HG03196 (cell line): ENCODE measurements around the gene TENM4.
"Not testable (repeated sequence)": the region's sequence is repeated elsewhere in the genome, so short reads cannot be mapped to it uniquely, and the experiment has no call there.

Experiments
- ATAC-seq: cut with Tn5 transposase; IDR thresholded peaks from one replicate; pipeline ENCODE4 v1.9.1; 2021; ENCODE audit not compliant: unreplicated experiment

The TENM4 gene

GRCh38 chr11:78830277-78830819 lies 610.5 kb downstream of the TENM4 start:
- no peak for ATAC-seq

- ATAC-seq, result no peak
Observed at GRCh38 chr11:78829146-78829545, 611.7 kb downstream of the TENM4 start.

- ATAC-seq, result no peak
Observed at GRCh38 chr11:78828676-78829075, 612.2 kb downstream of the TENM4 start.

- not testable (repeated sequence) for ATAC-seq
Observed at GRCh38 chr11:78827291-78827690, 613.5 kb downstream of the TENM4 start.

- ATAC-seq, result no peak
Observed at GRCh38 chr11:78825591-78826020, 615.2 kb downstream of the TENM4 start.

GRCh38 chr11:78823588-78823987 lies 617.2 kb downstream of the TENM4 start:
- no peak for ATAC-seq

GRCh38 chr11:78822931-78823423 lies 617.9 kb downstream of the TENM4 start:
- ATAC-seq, result no peak

GRCh38 chr11:78821371-78822306 lies 619.2 kb downstream of the TENM4 start:
- no peak for ATAC-seq

GRCh38 chr11:78820741-78821140 lies 620.1 kb downstream of the TENM4 start:
- no peak for ATAC-seq

- ATAC-seq, result no peak
Observed at GRCh38 chr11:78818201-78818600, 622.6 kb downstream of the TENM4 start.

- no peak for ATAC-seq
Observed at GRCh38 chr11:78815831-78816230, 625.0 kb downstream of the TENM4 start.

GRCh38 chr11:78812513-78813293 lies 628.1 kb downstream of the TENM4 start:
- no peak for ATAC-seq

- ATAC-seq, result no peak
Observed at GRCh38 chr11:78810559-78811009, 630.2 kb downstream of the TENM4 start.

GRCh38 chr11:78809931-78810541 lies 630.8 kb downstream of the TENM4 start:
- no peak for ATAC-seq

GRCh38 chr11:78808923-78809322 lies 631.9 kb downstream of the TENM4 start:
- ATAC-seq, result no peak

- ATAC-seq, result no peak
Observed at GRCh38 chr11:78807351-78807750, 633.5 kb downstream of the TENM4 start.

- no peak for ATAC-seq
Observed at GRCh38 chr11:78806214-78807004, 634.4 kb downstream of the TENM4 start.

GRCh38 chr11:78804991-78805390 lies 635.8 kb downstream of the TENM4 start:
- ATAC-seq, result no peak

- no peak for ATAC-seq
Observed at GRCh38 chr11:78803995-78804394, 636.8 kb downstream of the TENM4 start.
